Testis (tissue), 2 donors: ENCODE results near the gene FLYWCH1.

Source experiments
- CTCF ChIP-seq, 3 experiments: fragments of 450-650 bp in 2 of 3; fragments of 200-600 bp in 1 of 3; sonication (generic) in 1 of 3; IDR thresholded peaks; one replicate each; pipeline ENCODE4 v1.5.1; 2016 to 2019; ENCODE audit warnings: antibody characterized with exemption in 3 of 3, mild to moderate bottlenecking in 2 of 3, moderate library complexity in 1 of 3
- POLR2A ChIP-seq: fragments of 450-650 bp; IDR thresholded peaks from one replicate; pipeline ENCODE4 v1.6.1; 2017; ENCODE audit warnings: antibody characterized with exemption, mild to moderate bottlenecking, moderate library complexity

- TF ChIP-seq POLR2A: no peak
- TF ChIP-seq CTCF (IDR thresholded peaks at IDR 0.05): no peak
Measured at GRCh38 chr16:2900526-2901075, 11.1 kb upstream of the FLYWCH1 start.
